ENCODE measurements around the gene RSU1.

- no peak for TF ChIP-seq POLR2AphosphoS5 (IDR thresholded peaks at IDR 0.05)
- TF ChIP-seq POLR2A (IDR thresholded peaks at IDR 0.05): no peak
- TF ChIP-seq CTCF (IDR thresholded peaks at IDR 0.05): no peak
- TF ChIP-seq EP300 (IDR thresholded peaks at IDR 0.05): no peak
Observed at GRCh38 chr10:16856092-16856491, 38.9 kb upstream of the RSU1 start.

Measured in sigmoid colon (tissue), 4 donors.